Heart right ventricle (tissue), 16 donors: ENCODE measurements around the gene MYO15A. TPM values are rescaled to one million over a fixed set of nuclear protein-coding genes. Genes with fewer than 3 reads are reported as not detected.

Experiments
- ATAC-seq, 8 donors: fragments of 200-7000 bp; cut with Tn5 transposase; one replicate each; pipeline ENCODE4 v1.9.1; 2020; ENCODE audit warnings: mild to moderate bottlenecking in 8 of 8, moderate library complexity in 8 of 8, moderate number of reproducible peaks in 1 of 8
- DNase-seq, 2 donors: peaks; one replicate each; pipeline ENCODE4 v3.0.0-alpha.2; 2020
- H3K27ac ChIP-seq, 10 donors: fragments of 200-600 bp; sonication (generic) in 2 of 10; one replicate each; pipeline versions ENCODE4 v1.5.0 to v1.8.0; 2020 to 2022; ENCODE audit warnings: mild to moderate bottlenecking in 3 of 10
- H3K27me3 ChIP-seq, 7 donors: fragments of 200-600 bp; one replicate each; pipeline ENCODE4 v1.8.0; 2021 to 2022; ENCODE audit warnings: mild to moderate bottlenecking in 2 of 7
- H3K36me3 ChIP-seq, 9 donors: fragments of 200-600 bp; sonication (generic) in 1 of 9; one replicate each; pipeline versions ENCODE4 v1.5.0 to v1.8.0; 2020 to 2022; ENCODE audit warnings: mild to moderate bottlenecking in 2 of 9
- H3K4me1 ChIP-seq, 9 donors: fragments of 200-600 bp; sonication (generic) in 1 of 9; one replicate each; pipeline versions ENCODE4 v1.5.0 to v1.8.0; 2020 to 2022; ENCODE audit warnings: mild to moderate bottlenecking in 4 of 9
- H3K4me3 ChIP-seq, 10 donors: fragments of 200-600 bp; sonication (generic) in 2 of 10; one replicate each; pipeline versions ENCODE4 v1.5.0 to v1.8.0; 2020 to 2022; ENCODE audit warnings: mild to moderate bottlenecking in 7 of 10, moderate library complexity in 2 of 10
- H3K9me3 ChIP-seq, 11 donors: fragments of 200-600 bp in 10 of 11; sonication (generic) in 2 of 11; one replicate each; pipeline versions ENCODE4 v1.5.0 to v1.8.0; 2013 to 2022; ENCODE audit warnings: mild to moderate bottlenecking in 2 of 11, control low read depth in 1 of 11, moderate library complexity in 1 of 11
- CTCF ChIP-seq, 9 donors: fragments of 200-600 bp; sonication (generic) in 2 of 9; IDR thresholded peaks; one replicate each; pipeline versions ENCODE4 v1.5.0 to v1.8.0; 2021 to 2022; ENCODE audit warnings: antibody characterized with exemption in 9 of 9, mild to moderate bottlenecking in 5 of 9, moderate library complexity in 1 of 9
- WGBS, 2 donors: extraction: QIAGEN DNeasy Blood & Tissue Kit; methylation state at CpG; one replicate each; pipeline ENCODE4 v1.1.7; 2013; ENCODE audit warnings: inconsistent platforms in 1 of 2; 5-methylcytosine and 5-hydroxymethylcytosine counted together
- intact Hi-C, 10 donors: fragments of 100-400 bp; cut with DNase I; formaldehyde crosslinking; loops; one replicate each; pipeline versions ENCODE4 v1.11.1 to v1.14.2; 2022
- polyA plus RNA-seq, 2 donors: library from polyadenylated mRNA; stranded (reverse); fragments of 200-250 nt; gene quantifications; one replicate each; pipeline ENCODE4 v1.2.3, GENCODE V29; 2013
- total RNA-seq, 10 donors: library from RNA; stranded (reverse); fragmentation: NEBNext Ultra II Directional in 3 of 10; extraction: Animal tissue kit (Norgen Biotek cat#: 25700) in 3 of 10; gene quantifications; one replicate each; pipeline versions ENCODE4 v1.2.1 to v1.2.4, GENCODE V29; 2021 to 2023
- donor health status: Arrhythmogenic right ventricular cardiomyopathy.
- donor health status: ischemic (EF 13 %, LVEDD 7.1; RV severe dilation, severe dysfunction).
- donor health status: healthy with polysubstance abuse.
- donor health status: DM: no; HTN: yes; CAD: no.
- donor health status: DM: no; HTN: no; CAD: no.
- donor health status: ischemic (EF 25% LVEDD 6.9; RV normal size, moderate dysfunction).
- donor health status: ischemic (EF 25% LVEDD 5.7; RV mildly dilated, moderate dysfunction).
- donor health status: healthy.
- donor health status: DM: yes; HTN: yes; CAD: no.
- donor health status: Ischemic cardiomyopathy.
- donor health status: ischemic (EF 35%, LVEDD 5.7; RV mildly dilated, moderate dysfunction).
- donor health status: nonischemic (EF 11% LVEDD 7.7; RV severe dilation, severe dysfunction).
- donor health status: DM: yes; HTN: yes; CAD: no.
- donor health status: PGD.
- donor health status: ischemic (EF 29% LVEDD 5.4; RV normal size, mild dysfunction).
- donor health status: nonischemic (EF 23%, LVEDD 6.1; RV moderate dilation, normal function).

The MYO15A gene
- total and polyA plus RNA-seq, 12 donors, result 0.11 to 1.2 (median 0.27) TPM; not detected in 3

- ATAC-seq, result no peak
- intact Hi-C loops, result no loop called here
- H3K4me1 ChIP-seq, result peaks cover 0 to 30% (median 16%) of the 10 kb centered on the region in 9 donors
- H3K36me3 ChIP-seq, result no peaks in the 10 kb centered on the region
- no peaks in the 10 kb centered on the region for H3K9me3 ChIP-seq
- no peak for TF ChIP-seq CTCF (IDR thresholded peaks at IDR 0.05)
- no peak for DNase-seq
- H3K4me3 ChIP-seq, result peak overlapping the region in 3 of 10 donors; percentile 56 to 63 (median 60)
- H3K27me3 ChIP-seq, result no peaks in the 10 kb centered on the region
- WGBS, 2 donors, result 65 to 72% methylated on average over 22 of the region's 22 CpGs
- H3K27ac ChIP-seq, result peak overlapping the region in 6 of 10 donors; percentile 0 to 80 (median 52)
These were observed 48.9 kb downstream of the MYO15A start for GRCh38 chr17:18157354-18157985.

- TF ChIP-seq CTCF (IDR thresholded peaks at IDR 0.05), result no peak
- peak; percentile 56 to 78 (median 70) for ATAC-seq
These were observed 49.6 kb downstream of the MYO15A start for GRCh38 chr17:18158022-18158600.

GRCh38 chr17:18159551-18160120 is 51.1 kb downstream of the MYO15A start:
- Histone ChIP-seq H3K4me3 (no peak overlapping the region), H3K27me3 (no peaks in the 10 kb centered on the region), H3K4me1 (peaks cover 0 to 21% (median 7%) of the 10 kb centered on the region in 9 donors), H3K9me3 (no peaks in the 10 kb centered on the region), H3K27ac (peak overlapping the region in 1 of 10 donors; percentile 1), H3K36me3 (no peaks in the 10 kb centered on the region)
- DNase-seq, result no peak
- intact Hi-C loops, result no loop called here
- 79% methylated on average over 3 of the region's 3 CpGs for WGBS, 2 donors
- TF ChIP-seq CTCF (IDR thresholded peaks at IDR 0.05), result no peak
- ATAC-seq, result no peak

More at GRCh38 chr17:18158022-18158600, 49.6 kb downstream of the MYO15A start:
- Histone ChIP-seq H3K27me3 (no peaks in the 10 kb centered on the region), H3K4me1 (peaks cover 0 to 30% (median 11%) of the 10 kb centered on the region in 9 donors), H3K27ac (peak overlapping the region in 7 of 10 donors; percentile 0 to 80 (median 61)), H3K4me3 (peak overlapping the region; percentile 30 to 63 (median 56)), H3K9me3 (no peaks in the 10 kb centered on the region), H3K36me3 (no peaks in the 10 kb centered on the region)
- intact Hi-C loops, result no loop called here
- DNase-seq, result peak; percentile 93
- WGBS, 2 donors, result 6 to 8% methylated on average over 26 of the region's 26 CpGs

GRCh38 chr17:18160128-18160856 is 51.7 kb downstream of the MYO15A start:
- no peak overlapping the region for H3K4me3 ChIP-seq
- no peaks in the 10 kb centered on the region for H3K9me3 ChIP-seq
- no peak for TF ChIP-seq CTCF (IDR thresholded peaks at IDR 0.05)
- intact Hi-C loops, result no loop called here
- H3K27ac ChIP-seq, result no peak overlapping the region
- H3K36me3 ChIP-seq, result no peaks in the 10 kb centered on the region
- H3K4me1 ChIP-seq, result peaks cover 0 to 21% (median 7%) of the 10 kb centered on the region in 9 donors
- DNase-seq (no peak), ATAC-seq (no peak)
- H3K27me3 ChIP-seq, result no peaks in the 10 kb centered on the region
- 93 to 96% methylated on average over 5 of the region's 5 CpGs for WGBS, 2 donors
